HepG2 (cell line): ENCODE results near the gene MYH9. TPM values are rescaled to one million over a fixed set of nuclear protein-coding genes. Genes with fewer than 3 reads are reported as not detected.

Experiments used
- ATAC-seq: fragments of 200-7000 bp; cut with Tn5 transposase; 3 replicates; pipeline ENCODE4 v1.9.1; 2020; ENCODE audit warnings: mild to moderate bottlenecking, moderate library complexity
- BruUV-seq: library from RNA; stranded (reverse); fragments of 400-500 nt; replicated peaks from 2 replicates; lab custom pipeline; 2021; lab: Mats Ljungman, UMichigan
- CTCF ChIA-PET: fragments of 300-600 bp; formaldehyde crosslinking; extraction: SDS; loops from one replicate; lab custom pipeline; 2021; ENCODE audit warnings: low total read pairs, inconsistent platforms, low intra/inter-chr PET ratio; lab: Yijun Ruan, JAX
- POLR2A ChIA-PET: fragments of 350-600 bp; sonication (Branson Sonifier 250); formaldehyde crosslinking; loops from one replicate; lab custom pipeline; 2020; ENCODE audit warnings: antibody characterized with exemption, inconsistent platforms; lab: Yijun Ruan, JAX
- DNase-seq: peaks from one replicate; pipeline ENCODE4 v3.0.0-alpha.2; 2015; ENCODE audit warnings: low spot score
- FAIRE-seq: peaks from 3 replicates; lab custom pipeline; 2011; peaks lifted over from hg19 to GRCh38; lab: Jason Lieb, UNC
- H2AFZ ChIP-seq: one replicate; pipeline ENCODE4 v1.6.1; 2011; ENCODE audit warnings: low read length, inconsistent platforms
- H3K27ac ChIP-seq: fragments of 300-600 bp; 3 replicates; pipeline ENCODE4 v1.8.0; 2011; ENCODE audit warnings: mixed run types, mild to moderate bottlenecking, mixed read lengths, low read length, inconsistent platforms; ENCODE audit not compliant: insufficient read depth; ENCODE audit errors: extremely low read length
- H3K27me3 ChIP-seq, 2 experiments: fragments of 200-600 bp in 1 of 2; 2 replicates in 1 of 2; 3 replicates in 1 of 2; pipeline versions ENCODE4 v1.6.0 to v1.8.0; 2011; ENCODE audit warnings: low read length in 2 of 2, mild to moderate bottlenecking in 2 of 2, moderate library complexity in 2 of 2, inconsistent platforms in 1 of 2; ENCODE audit not compliant: insufficient read depth in 2 of 2, control insufficient read depth in 1 of 2
- H3K36me3 ChIP-seq, 2 experiments: fragments of 200-600 bp in 1 of 2; replicated peaks in 1 of 2; 2 replicates in 1 of 2; 3 replicates in 1 of 2; pipeline versions ENCODE4 v1.5.1 to v1.8.0; 2011; ENCODE audit warnings: low read length in 2 of 2, inconsistent platforms in 1 of 2; ENCODE audit not compliant: insufficient read depth in 2 of 2, control insufficient read depth in 1 of 2
- H3K4me1 ChIP-seq: 2 replicates; pipeline ENCODE4 v1.5.1; 2012; ENCODE audit warnings: low read length, inconsistent platforms; ENCODE audit not compliant: insufficient read depth
- H3K4me2 ChIP-seq: 2 replicates; pipeline ENCODE4 v1.6.0; 2011; ENCODE audit warnings: low read depth, low read length, inconsistent platforms
- H3K4me3 ChIP-seq, 3 experiments: fragments of 200-600 bp in 1 of 3; sonication (generic), shearing (Covaris generic) in 1 of 3; replicated peaks in 1 of 3; 2 replicates each; pipeline ENCODE4 v1.5.1; 2011 to 2016; ENCODE audit warnings: low read length in 3 of 3, inconsistent platforms in 2 of 3, low read depth in 2 of 3, mild to moderate bottlenecking in 2 of 3, control low read depth in 1 of 3, mixed read lengths in 1 of 3; ENCODE audit not compliant: insufficient read depth in 1 of 3
- H3K79me2 ChIP-seq: one replicate; pipeline ENCODE4 v1.6.1; 2011; ENCODE audit warnings: low read length, inconsistent platforms; ENCODE audit not compliant: insufficient read depth
- H3K9ac ChIP-seq: 2 replicates; pipeline ENCODE4 v1.6.0; 2011; ENCODE audit warnings: mild to moderate bottlenecking, low read depth, low read length, inconsistent platforms; ENCODE audit not compliant: insufficient read depth
- H3K9me3 ChIP-seq: 2 replicates; pipeline ENCODE4 v1.5.1; 2012; ENCODE audit warnings: mild to moderate bottlenecking, low read length
- H4K20me1 ChIP-seq: 2 replicates; pipeline ENCODE4 v1.6.0; 2011; ENCODE audit warnings: inconsistent platforms, mild to moderate bottlenecking, low read length, moderate library complexity; ENCODE audit not compliant: insufficient read depth
- ATAD3A ChIP-seq: sonication (generic); formaldehyde crosslinking; IDR thresholded peaks from 2 replicates; pipeline ENCODE4 v1.4.0; 2020; ENCODE audit warnings: missing genetic modification reagents
- CBFB ChIP-seq: sonication (generic); formaldehyde crosslinking; IDR thresholded peaks from 2 replicates; pipeline ENCODE4 v1.4.0; 2020; ENCODE audit warnings: missing genetic modification reagents
- HDAC2 ChIP-seq: sonication (generic); formaldehyde crosslinking; IDR thresholded peaks from 2 replicates; pipeline ENCODE4 v1.4.0; 2020; ENCODE audit warnings: missing genetic modification reagents
- HOXA9 ChIP-seq: sonication (generic); formaldehyde crosslinking; IDR thresholded peaks from 2 replicates; pipeline ENCODE4 v1.8.1; 2022; ENCODE audit warnings: missing genetic modification reagents, mild to moderate bottlenecking, moderate library complexity, borderline replicate concordance
- KDM3A ChIP-seq: IDR thresholded peaks from 2 replicates; pipeline ENCODE4 v1.6.1; 2018; ENCODE audit warnings: low read depth, missing compliant biosample characterization
- KDM5A ChIP-seq: fragments of 200-600 bp; sonication (generic); IDR thresholded peaks from 2 replicates; pipeline ENCODE4 v1.7.0; 2018; ENCODE audit warnings: antibody characterized with exemption, mild to moderate bottlenecking, low read length, borderline replicate concordance
- MATR3 ChIP-seq: sonication (generic); formaldehyde crosslinking; IDR thresholded peaks from 2 replicates; pipeline ENCODE4 v1.4.0; 2020; ENCODE audit warnings: missing genetic modification reagents
- MED1 ChIP-seq: sonication (generic); formaldehyde crosslinking; IDR thresholded peaks from 2 replicates; pipeline ENCODE4 v1.4.0; 2020; ENCODE audit warnings: missing genetic modification reagents
- MLX ChIP-seq: IDR thresholded peaks from 2 replicates; pipeline ENCODE4 v1.6.1; 2016
- PAF1 ChIP-seq: IDR thresholded peaks from 2 replicates; pipeline ENCODE4 v1.6.1; 2016; ENCODE audit warnings: missing genetic modification reagents, missing compliant biosample characterization
- RBM22 ChIP-seq: fragments of 200-400 bp; formaldehyde crosslinking; optimal IDR thresholded peaks from 2 replicates; pipeline ENCODE3; 2017; ENCODE audit warnings: mild to moderate bottlenecking, low read length, moderate library complexity
- REXO4 ChIP-seq: sonication (generic); formaldehyde crosslinking; IDR thresholded peaks from 2 replicates; pipeline ENCODE4 v1.8.0; 2022; ENCODE audit warnings: missing genetic modification reagents, mild to moderate bottlenecking, borderline replicate concordance
- RXRA ChIP-seq: sonication (generic); formaldehyde crosslinking; IDR thresholded peaks from 2 replicates; pipeline ENCODE4 v1.5.1; 2020; ENCODE audit warnings: missing genetic modification reagents
- SMC3 ChIP-seq: IDR thresholded peaks from 2 replicates; pipeline ENCODE4 v1.6.1; 2011; ENCODE audit warnings: low read length, improper control_type of control experiment
- TAF15 ChIP-seq: fragments of 200-400 bp; formaldehyde crosslinking; IDR thresholded peaks from one replicate; pipeline ENCODE4 v1.6.1; 2018; ENCODE audit warnings: mild to moderate bottlenecking, low read depth, low read length; ENCODE audit not compliant: poor library complexity, severe bottlenecking
- TFAP4 ChIP-seq: sonication (generic); IDR thresholded peaks from 2 replicates; pipeline ENCODE4 v1.6.1; 2016; ENCODE audit warnings: low read depth, borderline replicate concordance
- ZBTB38 ChIP-seq: sonication (generic); formaldehyde crosslinking; IDR thresholded peaks from 2 replicates; pipeline ENCODE4 v1.5.1; 2020; ENCODE audit warnings: mild to moderate bottlenecking, missing genetic modification reagents
- ZNF503 ChIP-seq: sonication (generic); formaldehyde crosslinking; IDR thresholded peaks from 2 replicates; pipeline ENCODE4 v1.4.0; 2020; ENCODE audit warnings: missing genetic modification reagents
- ZNF616 ChIP-seq: sonication (generic); formaldehyde crosslinking; IDR thresholded peaks from 2 replicates; pipeline ENCODE4 v1.5.0; 2020; ENCODE audit warnings: low read depth, mild to moderate bottlenecking, missing genetic modification reagents
- ZNF746 ChIP-seq: sonication (generic); formaldehyde crosslinking; IDR thresholded peaks from 2 replicates; pipeline ENCODE4 v1.8.0; 2022; ENCODE audit warnings: mild to moderate bottlenecking, missing genetic modification reagents
- ZNF775 ChIP-seq: sonication (generic); formaldehyde crosslinking; IDR thresholded peaks from 2 replicates; pipeline ENCODE4 v1.4.0; 2020; ENCODE audit warnings: missing genetic modification reagents, mild to moderate bottlenecking, moderate library complexity, borderline replicate concordance
- WGBS: methylation state at CpG from one replicate; pipeline ENCODE4 v1.1.6; 2017; ENCODE audit warnings: low lambda C conversion rate; 5-methylcytosine and 5-hydroxymethylcytosine counted together
- in situ Hi-C: cut with HindIII; loops from 2 replicates; pipeline ENCODE4 v1.10.0; 2017; ENCODE audit warnings: low pct_unique_long_range_greater_than_20kb; ENCODE audit not compliant: extremely low pct_ligation_motif_present
- intact Hi-C: fragments of 100-400 bp; cut with micrococcal nuclease; formaldehyde crosslinking; loops from one replicate; pipeline ENCODE4 v1.10.0; 2022; ENCODE audit not compliant: unreplicated experiment
- polyA plus RNA-seq, 8 experiments: library from polyadenylated mRNA; depleted of rRNA in 3 of 8; stranded (reverse) in 7 of 8; unstranded in 1 of 8; fragments of >200 nt; fragmentation: Illumina TruSeq in 4 of 8; extraction: Trizol in 4 of 8; gene quantifications; 2 replicates each; pipeline versions ENCODE4 v1.2.1 to v1.2.3, GENCODE V29; 2011 to 2016; ENCODE audit warnings: low read depth in 4 of 8, missing spikeins in 1 of 8, mixed read lengths in 1 of 8; ENCODE audit not compliant: insufficient read depth in 1 of 8
- total RNA-seq, 5 experiments: library from RNA; depleted of rRNA; stranded (reverse); fragments of >200 nt; fragmentation: Illumina TruSeq; extraction: Trizol; gene quantifications; 2 replicates each; pipeline ENCODE4 v1.2.3, GENCODE V29; 2016; ENCODE audit warnings: low read depth in 1 of 5

Gene MYH9
- total and polyA plus RNA-seq, 2 of the 13 experiments (the other 11 are each of a cell fraction or from before 2014, with no cell fraction given), result 50.7 to 98.5 TPM

- no peak for TF ChIP-seq KDM5A
- TF ChIP-seq TAF15, result no peak
- TF ChIP-seq MATR3 (CRISPR knock-in tag), result no peak
- TF ChIP-seq CBFB, result no peak
- TF ChIP-seq MED1 (CRISPR knock-in tag), result no peak
- TF ChIP-seq MLX (CRISPR knock-in tag), result no peak
- TF ChIP-seq REXO4 (CRISPR knock-in tag), result no peak
- TF ChIP-seq, all 625 proteins: peak for 0
Observed at GRCh38 chr22:36301851-36302250, 85.9 kb downstream of the MYH9 start (continued).

- FAIRE-seq, result peak; percentile 80
- no peaks in the 10 kb centered on the region for H3K4me1 ChIP-seq
- 75% methylated on average over 6 of the region's 13 CpGs for WGBS
- peak; percentile 48 for DNase-seq
- no peak overlapping the region for H3K9ac ChIP-seq
- peaks cover 68 to 91% of the 10 kb centered on the region in 2 experiments for H3K36me3 ChIP-seq
- CTCF ChIA-PET, result interaction anchor here (1.6 to 2.3 kb wide), 2 partner anchors 169 to 185 kb away, joined by 17 to 20 read pairs; no protein-coding TSS in a partner anchor
- no peak overlapping the region for H2AFZ ChIP-seq
- BruUV-seq, result no TSS peak
- no peak overlapping the region for H3K27ac ChIP-seq
- no peaks in the 10 kb centered on the region for H4K20me1 ChIP-seq
- no peaks in the 10 kb centered on the region for H3K27me3 ChIP-seq
- no peak overlapping the region for H3K4me2 ChIP-seq
- H3K79me2 ChIP-seq, result no peaks in the 10 kb centered on the region
- in situ Hi-C loops, result loop anchor here (5.0 kb wide), 1 partner anchor 166 kb away; no protein-coding TSS in a partner anchor
- intact Hi-C loops, result loop anchor here (1.0 kb wide), 2 partner anchors 169 to 185 kb away; no protein-coding TSS in a partner anchor
- H3K4me3 ChIP-seq, result no peak overlapping the region
- no peaks in the 10 kb centered on the region for H3K9me3 ChIP-seq
- peak; percentile 79 for ATAC-seq
- POLR2A ChIA-PET, result interaction anchor here (1.2 kb wide), 1 partner anchor 13 kb away, joined by 3 read pairs; no protein-coding TSS in a partner anchor
- TF ChIP-seq TFAP4 (peak; percentile 37; the same call in 1 of the 2 replicates), ZNF503 (CRISPR knock-in tag) (no peak), HOXA9 (CRISPR knock-in tag) (no peak), HDAC2 (CRISPR knock-in tag) (peak; percentile 13; the same call in 1 of the 2 replicates), KDM3A (CRISPR knock-in tag) (0 out of 2 replicates have a peak, but pooled peaks have one; percentile 58), ZNF775 (CRISPR knock-in tag) (no peak), ZNF616 (no peak), ATAD3A (no peak), ZBTB38 (CRISPR knock-in tag) (peak; percentile 85), RXRA (0 out of 2 replicates have a peak, but pooled peaks have one; percentile 38), SMC3 (peak; percentile 68), PAF1 (CRISPR knock-in tag) (0 out of 2 replicates have a peak, but pooled peaks have one; percentile 62), RBM22 (peak; percentile 57), ZNF746 (CRISPR knock-in tag) (no peak)
Observed at GRCh38 chr22:36301384-36301828, 86.4 kb downstream of the MYH9 start.
